Measurements from ENCODE around the gene EEA1.

GRCh38 chr12:92771001-92771400 is 158.1 kb downstream of the EEA1 start:
- TF ChIP-seq POLR2A (IDR thresholded peaks at IDR 0.05), result no peak
- TF ChIP-seq EP300 (IDR thresholded peaks at IDR 0.05; ENCODE audit: low read depth), result no peak
- TF ChIP-seq, protein P1, sequence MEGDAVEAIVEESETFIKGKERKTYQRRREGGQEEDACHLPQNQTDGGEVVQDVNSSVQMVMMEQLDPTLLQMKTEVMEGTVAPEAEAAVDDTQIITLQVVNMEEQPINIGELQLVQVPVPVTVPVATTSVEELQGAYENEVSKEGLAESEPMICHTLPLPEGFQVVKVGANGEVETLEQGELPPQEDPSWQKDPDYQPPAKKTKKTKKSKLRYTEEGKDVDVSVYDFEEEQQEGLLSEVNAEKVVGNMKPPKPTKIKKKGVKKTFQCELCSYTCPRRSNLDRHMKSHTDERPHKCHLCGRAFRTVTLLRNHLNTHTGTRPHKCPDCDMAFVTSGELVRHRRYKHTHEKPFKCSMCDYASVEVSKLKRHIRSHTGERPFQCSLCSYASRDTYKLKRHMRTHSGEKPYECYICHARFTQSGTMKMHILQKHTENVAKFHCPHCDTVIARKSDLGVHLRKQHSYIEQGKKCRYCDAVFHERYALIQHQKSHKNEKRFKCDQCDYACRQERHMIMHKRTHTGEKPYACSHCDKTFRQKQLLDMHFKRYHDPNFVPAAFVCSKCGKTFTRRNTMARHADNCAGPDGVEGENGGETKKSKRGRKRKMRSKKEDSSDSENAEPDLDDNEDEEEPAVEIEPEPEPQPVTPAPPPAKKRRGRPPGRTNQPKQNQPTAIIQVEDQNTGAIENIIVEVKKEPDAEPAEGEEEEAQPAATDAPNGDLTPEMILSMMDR (IDR thresholded peaks at IDR 0.05), result no peak

Data from transverse colon (tissue), 3 donors.